Measurements from ENCODE around the gene WNT16. TPM values are rescaled to one million over a fixed set of nuclear protein-coding genes. Genes with fewer than 3 reads are reported as not detected.
"Not testable (repeated sequence)": the region's sequence is repeated elsewhere in the genome, so short reads cannot be mapped to it uniquely, and the experiment has no call there.

The WNT16 gene
- total RNA-seq, 1 donor from 2014 or later: not detected

DNA sequence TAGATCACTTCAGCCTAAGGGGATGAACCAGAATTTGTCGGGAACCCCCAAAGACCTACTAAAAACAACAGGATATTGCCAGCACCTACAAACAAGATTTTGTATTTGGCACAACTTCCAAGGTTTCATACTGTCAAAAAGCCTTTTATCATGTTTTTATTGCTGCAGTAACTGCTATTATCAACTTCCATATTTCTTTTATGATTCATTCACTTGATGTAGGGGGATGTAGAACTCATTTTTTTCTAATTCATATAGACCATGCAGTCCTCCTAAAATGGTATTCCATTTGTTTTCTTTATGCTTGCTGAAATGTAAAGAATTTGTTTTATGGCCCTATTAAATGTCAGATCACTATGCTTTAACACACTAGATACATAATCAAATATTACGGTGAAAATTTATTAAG is 30.0 kb upstream of the WNT16 start:
- no peak overlapping the region for H3K27ac Mint-ChIP-seq
- H3K36me3 Mint-ChIP-seq (ENCODE audit: low read depth): no peaks in the 10 kb centered on the region
- peaks cover 12% of the 10 kb centered on the region for H3K27me3 Mint-ChIP-seq (ENCODE audit: insufficient read depth)
- no peaks in the 10 kb centered on the region for H3K4me1 Mint-ChIP-seq (ENCODE audit: low read depth)
- no peak for DNase-seq (ENCODE audit: low spot score)
- no peaks in the 10 kb centered on the region for H3K9me3 Mint-ChIP-seq
- no peak overlapping the region for H3K4me3 Mint-ChIP-seq
- intact Hi-C loops (cut with micrococcal nuclease): no loop called here

DNA sequence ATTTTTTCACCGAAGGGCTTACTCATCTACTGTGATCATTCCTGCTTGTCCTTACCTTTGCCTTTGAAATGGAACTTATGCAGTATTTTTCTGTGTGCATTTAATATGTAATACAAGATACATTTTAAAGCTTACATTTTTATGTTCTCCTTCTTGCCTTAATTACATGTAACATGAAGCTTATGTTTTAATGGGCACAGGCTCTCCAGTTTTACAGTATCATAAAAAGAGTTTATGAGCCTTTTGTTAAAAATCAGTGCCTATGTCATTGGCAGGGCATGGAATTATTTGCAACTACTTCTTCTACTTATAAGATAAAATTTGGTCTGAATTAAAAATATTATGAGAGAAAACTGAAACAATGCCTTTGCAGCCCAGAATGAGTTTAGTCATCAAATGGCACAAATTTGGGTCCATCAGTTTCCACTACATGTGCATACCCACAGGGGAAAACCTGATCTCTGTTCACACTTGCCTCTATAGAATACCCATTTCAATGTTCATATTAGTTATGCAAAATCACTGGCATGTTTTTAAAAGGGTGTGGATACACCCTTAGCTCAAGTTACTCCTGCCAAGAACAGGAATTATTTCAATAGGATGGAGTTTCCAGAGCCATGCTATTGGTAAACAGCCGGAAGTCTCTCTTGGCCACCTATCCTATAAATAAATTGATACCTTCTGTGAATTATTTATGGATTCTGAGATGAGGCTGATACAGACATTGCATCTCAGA is 27.9 kb upstream of the WNT16 start:
- no peak for DNase-seq (ENCODE audit: low spot score)
- Mint-ChIP-seq H3K4me1 (ENCODE audit: low read depth) (no peaks in the 10 kb centered on the region), H3K4me3 (no peak overlapping the region), H3K36me3 (ENCODE audit: low read depth) (no peaks in the 10 kb centered on the region), H3K27ac (no peak overlapping the region), H3K27me3 (ENCODE audit: insufficient read depth) (peaks cover 12% of the 10 kb centered on the region), H3K9me3 (no peaks in the 10 kb centered on the region)
- intact Hi-C loops (cut with micrococcal nuclease): no loop called here

DNA sequence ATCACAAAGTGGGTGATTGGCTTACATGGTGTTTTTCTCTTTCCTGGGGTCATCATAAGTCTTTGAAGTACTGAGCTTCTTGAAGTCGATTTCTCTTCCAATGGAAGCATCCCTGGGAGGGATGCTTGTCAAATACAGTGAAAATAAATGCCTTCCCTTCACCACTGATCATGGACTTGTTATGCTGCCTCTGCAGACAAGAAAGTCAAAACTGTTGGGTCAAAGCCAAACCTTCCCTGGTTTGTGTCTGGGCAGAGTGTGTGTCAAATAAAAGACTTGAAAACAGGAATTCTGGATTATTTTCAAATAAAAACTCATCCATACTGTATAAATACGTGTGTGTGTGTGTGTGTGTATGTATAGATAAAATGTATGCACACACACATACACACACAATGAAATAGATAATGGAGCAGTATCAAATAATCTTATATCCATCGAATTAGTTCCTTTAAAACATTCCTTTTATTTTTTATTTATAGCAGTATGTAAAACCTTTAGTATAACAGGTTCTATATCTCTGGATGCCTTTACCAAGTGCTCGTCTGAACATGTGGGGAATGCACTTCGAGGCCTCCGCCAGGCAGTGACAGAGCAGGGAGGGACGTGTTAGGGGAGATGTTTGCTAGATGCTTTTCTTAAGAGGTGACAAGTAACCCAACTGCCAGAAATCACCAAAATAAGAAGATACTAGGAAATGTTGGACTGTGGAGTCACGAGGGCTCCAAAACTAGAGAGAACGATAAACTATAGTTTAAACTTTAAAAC is 27.2 kb upstream of the WNT16 start:
- no peaks in the 10 kb centered on the region for H3K9me3 Mint-ChIP-seq
- no peaks in the 10 kb centered on the region for H3K4me1 Mint-ChIP-seq (ENCODE audit: low read depth)
- H3K4me3 Mint-ChIP-seq: no peak overlapping the region
- H3K27ac Mint-ChIP-seq: no peak overlapping the region
- DNase-seq (ENCODE audit: low spot score): no peak
- no peaks in the 10 kb centered on the region for H3K36me3 Mint-ChIP-seq (ENCODE audit: low read depth)
- H3K27me3 Mint-ChIP-seq (ENCODE audit: insufficient read depth): peaks cover 11% of the 10 kb centered on the region
- intact Hi-C loops (cut with micrococcal nuclease): no loop called here

DNA sequence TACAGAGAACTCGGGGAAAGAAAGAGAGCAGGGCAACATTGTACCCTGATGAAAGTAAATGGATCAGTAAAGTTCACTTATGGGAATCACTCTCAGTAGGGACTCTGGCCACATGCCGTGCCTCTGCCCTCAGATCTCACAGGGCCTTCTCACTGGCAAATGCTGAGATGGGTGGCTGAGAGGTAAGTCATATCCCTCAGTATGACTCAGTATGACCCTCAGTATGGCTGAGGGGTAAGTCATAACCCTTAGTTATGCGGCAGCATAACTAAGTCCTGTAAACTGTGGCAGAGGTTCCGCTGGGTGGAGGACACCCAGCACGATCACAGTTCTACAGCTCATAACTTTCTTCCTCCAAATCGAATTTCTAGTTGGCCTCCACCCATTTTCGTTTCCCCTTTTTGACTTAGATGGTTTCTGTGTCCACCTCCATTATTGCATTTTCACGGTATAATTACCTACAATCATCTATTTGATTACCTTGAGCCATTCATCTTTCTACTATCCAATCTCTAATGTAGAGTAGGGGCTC is 26.5 kb upstream of the WNT16 start:
- Mint-ChIP-seq H3K27ac (no peak overlapping the region), H3K4me1 (ENCODE audit: low read depth) (no peaks in the 10 kb centered on the region), H3K9me3 (no peaks in the 10 kb centered on the region), H3K27me3 (ENCODE audit: insufficient read depth) (peaks cover 10% of the 10 kb centered on the region), H3K4me3 (no peak overlapping the region), H3K36me3 (ENCODE audit: low read depth) (no peaks in the 10 kb centered on the region)
- DNase-seq (ENCODE audit: low spot score): no peak
- intact Hi-C loops (cut with micrococcal nuclease): no loop called here

DNA sequence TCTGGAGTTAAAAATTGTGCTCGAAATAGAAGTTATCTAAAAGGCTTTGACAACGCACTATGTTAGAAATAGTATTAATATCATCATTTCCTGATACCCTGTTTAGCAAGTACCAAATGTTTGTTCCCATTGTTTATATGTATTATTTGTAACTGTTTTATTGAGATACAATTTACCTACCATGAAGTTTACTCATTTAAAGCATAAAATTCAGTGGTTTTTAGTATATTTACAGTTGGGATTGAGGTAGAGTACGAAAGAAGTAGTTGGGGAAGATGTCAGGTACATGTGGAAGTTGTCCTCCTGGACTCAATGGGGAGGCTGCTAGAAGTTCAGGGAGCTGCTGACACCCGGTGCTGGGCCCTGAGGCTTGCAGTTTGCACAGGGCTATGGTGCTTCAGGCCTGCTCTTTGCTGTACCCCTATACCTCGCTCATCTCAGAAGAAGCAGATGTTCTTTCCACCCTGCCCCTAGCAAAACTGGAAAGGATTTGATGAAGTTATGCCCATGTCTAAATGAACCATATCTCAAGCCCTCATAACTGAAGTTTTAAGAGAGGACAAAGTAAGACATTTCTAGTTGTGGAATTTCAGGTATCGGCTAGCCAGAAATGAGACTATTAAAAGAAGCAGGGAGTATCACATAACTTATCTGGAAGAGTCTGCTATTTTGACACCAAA is 25.2 kb upstream of the WNT16 start:
- Mint-ChIP-seq H3K27me3 (ENCODE audit: insufficient read depth) (peaks cover 10% of the 10 kb centered on the region), H3K36me3 (ENCODE audit: low read depth) (no peaks in the 10 kb centered on the region), H3K27ac (no peak overlapping the region), H3K4me3 (no peak overlapping the region), H3K9me3 (no peaks in the 10 kb centered on the region), H3K4me1 (ENCODE audit: low read depth) (no peaks in the 10 kb centered on the region)
- no peak for DNase-seq (ENCODE audit: low spot score)
- intact Hi-C loops (cut with micrococcal nuclease): no loop called here

DNA sequence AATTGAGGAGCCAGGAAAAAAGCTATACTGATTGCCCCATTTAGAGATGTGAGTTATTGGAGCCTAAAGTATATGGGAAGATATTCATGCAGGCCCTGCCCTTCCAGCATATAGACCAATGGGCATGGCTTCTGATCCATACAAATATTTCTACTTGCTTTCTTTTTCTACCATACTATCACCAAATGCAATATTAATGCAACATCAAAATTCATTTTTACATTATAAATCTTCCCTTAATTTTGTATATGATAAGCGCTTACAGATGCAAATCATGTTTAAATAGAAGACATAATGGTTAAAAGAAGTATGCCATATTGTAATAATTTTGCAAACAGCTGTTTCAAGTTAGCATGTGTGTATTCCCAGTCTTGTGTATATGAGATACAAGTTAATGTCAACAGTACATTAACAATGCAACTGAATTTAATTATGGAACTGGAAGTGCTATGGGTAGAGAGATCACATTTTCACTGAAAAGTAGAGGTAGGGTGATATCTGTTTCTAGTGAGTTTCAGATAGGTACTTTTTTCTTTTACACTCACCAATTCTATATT is 24.6 kb upstream of the WNT16 start:
- Mint-ChIP-seq H3K36me3 (ENCODE audit: low read depth) (no peaks in the 10 kb centered on the region), H3K27ac (no peak overlapping the region)

DNA sequence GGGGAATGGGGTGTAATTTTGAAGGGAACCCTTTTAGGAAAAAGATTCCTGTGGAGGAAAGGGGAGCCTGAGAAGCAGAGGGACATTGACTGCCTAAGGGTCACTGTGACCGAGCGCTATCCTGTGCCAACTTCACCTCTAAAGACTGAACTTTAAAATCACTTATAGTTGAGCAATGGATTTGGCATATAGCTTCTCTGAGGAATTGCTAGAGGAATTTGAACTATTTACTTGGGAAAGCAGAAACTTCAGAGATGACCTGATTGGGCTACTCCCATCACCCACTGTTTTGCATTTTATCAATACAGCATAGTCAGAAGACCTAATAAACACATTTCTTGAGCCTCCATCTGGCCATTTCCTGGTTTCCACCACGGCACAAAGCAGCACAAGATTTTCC is 23.7 kb upstream of the WNT16 start:
- peaks cover 15% of the 10 kb centered on the region for H3K27me3 Mint-ChIP-seq (ENCODE audit: insufficient read depth)

More for the DNA sequence above, 24.6 kb upstream of the WNT16 start:
- H3K4me3 Mint-ChIP-seq: no peak overlapping the region
- no peaks in the 10 kb centered on the region for H3K9me3 Mint-ChIP-seq
- no peaks in the 10 kb centered on the region for H3K4me1 Mint-ChIP-seq (ENCODE audit: low read depth)
- no peak for DNase-seq (ENCODE audit: low spot score)
- peaks cover 13% of the 10 kb centered on the region for H3K27me3 Mint-ChIP-seq (ENCODE audit: insufficient read depth)
- intact Hi-C loops (cut with micrococcal nuclease): no loop called here

DNA sequence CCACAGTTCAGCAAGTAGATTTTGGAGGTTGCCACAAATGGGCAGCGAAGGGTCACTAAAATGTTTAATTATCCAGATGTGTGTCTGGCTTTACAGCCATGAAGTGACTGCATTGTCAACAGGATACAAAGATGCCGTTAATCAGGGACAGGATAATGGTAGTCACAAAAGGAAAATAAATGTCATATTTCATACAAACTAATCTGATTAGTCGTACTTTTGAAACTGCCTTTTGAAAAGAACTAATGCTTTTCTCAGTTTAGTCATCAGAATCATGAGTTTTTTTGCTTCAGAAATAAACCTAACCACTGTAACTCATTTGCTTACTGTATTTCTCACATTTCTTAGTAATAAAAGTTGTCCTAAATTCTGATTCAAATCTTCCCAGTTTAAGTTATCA is 22.2 kb upstream of the WNT16 start:
- Mint-ChIP-seq H3K36me3 (ENCODE audit: low read depth) (no peaks in the 10 kb centered on the region), H3K4me1 (ENCODE audit: low read depth) (no peaks in the 10 kb centered on the region), H3K27ac (no peak overlapping the region), H3K27me3 (ENCODE audit: insufficient read depth) (peaks cover 16% of the 10 kb centered on the region), H3K4me3 (no peak overlapping the region), H3K9me3 (no peaks in the 10 kb centered on the region)
- intact Hi-C loops (cut with micrococcal nuclease): no loop called here
- DNase-seq (ENCODE audit: low spot score): no peak

More for the DNA sequence above, 23.7 kb upstream of the WNT16 start:
- no peak overlapping the region for H3K4me3 Mint-ChIP-seq
- H3K27ac Mint-ChIP-seq: no peak overlapping the region
- intact Hi-C loops (cut with micrococcal nuclease): no loop called here
- H3K36me3 Mint-ChIP-seq (ENCODE audit: low read depth): no peaks in the 10 kb centered on the region
- no peaks in the 10 kb centered on the region for H3K9me3 Mint-ChIP-seq
- no peak for DNase-seq (ENCODE audit: low spot score)
- H3K4me1 Mint-ChIP-seq (ENCODE audit: low read depth): no peaks in the 10 kb centered on the region

DNA sequence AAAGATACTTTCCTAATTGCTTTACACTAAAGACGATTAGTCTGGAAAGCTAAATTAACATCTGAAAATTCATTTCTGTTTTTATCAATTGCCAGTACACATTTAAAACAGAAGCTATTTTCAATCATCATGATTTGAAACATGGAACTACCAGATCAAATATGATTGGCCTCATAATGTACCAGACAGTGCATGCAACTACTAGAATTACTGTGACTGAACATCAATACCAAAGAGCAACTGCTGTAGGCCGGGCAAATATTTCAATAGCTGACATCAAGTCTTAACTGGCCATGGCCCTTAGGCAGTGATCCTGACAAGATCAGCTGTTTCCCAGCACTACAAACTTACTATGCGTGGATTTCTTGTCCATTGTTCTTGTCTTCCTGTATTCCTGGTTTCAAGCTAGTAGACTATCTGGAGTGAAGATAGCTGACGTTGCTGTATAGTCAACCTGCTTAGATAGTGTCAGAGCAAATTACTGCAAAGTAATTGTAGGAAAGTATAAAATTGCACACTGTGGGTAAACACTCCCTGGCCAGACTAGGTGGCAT is 21.7 kb upstream of the WNT16 start:
- intact Hi-C loops (cut with micrococcal nuclease): no loop called here
- no peak for DNase-seq (ENCODE audit: low spot score)
- Mint-ChIP-seq H3K27me3 (ENCODE audit: insufficient read depth) (peaks cover 12% of the 10 kb centered on the region), H3K4me3 (no peak overlapping the region), H3K36me3 (ENCODE audit: low read depth) (no peaks in the 10 kb centered on the region), H3K9me3 (no peaks in the 10 kb centered on the region), H3K27ac (no peak overlapping the region), H3K4me1 (ENCODE audit: low read depth) (no peaks in the 10 kb centered on the region)

DNA sequence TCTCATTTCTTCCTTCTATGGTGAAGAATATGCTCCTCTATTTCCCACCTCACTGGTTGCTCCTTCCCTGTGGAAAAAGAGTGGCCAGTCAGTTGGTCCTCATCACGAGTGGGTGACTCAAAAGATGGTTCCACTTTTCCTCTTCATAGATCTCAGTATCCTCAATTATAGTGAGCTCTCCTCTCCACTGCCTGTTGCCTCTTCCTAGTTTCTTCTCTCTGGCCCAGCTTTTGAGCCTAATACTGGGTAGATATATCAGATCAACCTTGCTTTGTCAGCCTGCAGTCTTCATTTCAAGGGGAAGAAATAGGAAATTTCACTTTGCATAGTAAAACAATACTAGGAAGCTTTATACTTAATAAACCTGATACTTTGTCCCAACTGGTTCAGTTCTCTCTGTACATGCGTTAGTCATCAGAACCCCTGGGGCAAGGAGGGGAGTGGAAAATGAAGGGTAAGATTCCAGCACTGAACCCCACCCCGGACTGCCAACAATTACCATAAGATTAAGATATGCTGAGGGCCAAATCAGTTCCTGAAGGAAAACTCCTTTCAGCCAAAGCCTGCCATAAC is 15.5 kb upstream of the WNT16 start:
- Mint-ChIP-seq H3K4me3 (no peak overlapping the region), H3K9me3 (no peaks in the 10 kb centered on the region), H3K4me1 (ENCODE audit: low read depth) (no peaks in the 10 kb centered on the region), H3K36me3 (ENCODE audit: low read depth) (no peaks in the 10 kb centered on the region), H3K27me3 (ENCODE audit: insufficient read depth) (peaks cover 14% of the 10 kb centered on the region), H3K27ac (no peak overlapping the region)
- DNase-seq (ENCODE audit: low spot score): no peak
- intact Hi-C loops (cut with micrococcal nuclease): no loop called here

DNA sequence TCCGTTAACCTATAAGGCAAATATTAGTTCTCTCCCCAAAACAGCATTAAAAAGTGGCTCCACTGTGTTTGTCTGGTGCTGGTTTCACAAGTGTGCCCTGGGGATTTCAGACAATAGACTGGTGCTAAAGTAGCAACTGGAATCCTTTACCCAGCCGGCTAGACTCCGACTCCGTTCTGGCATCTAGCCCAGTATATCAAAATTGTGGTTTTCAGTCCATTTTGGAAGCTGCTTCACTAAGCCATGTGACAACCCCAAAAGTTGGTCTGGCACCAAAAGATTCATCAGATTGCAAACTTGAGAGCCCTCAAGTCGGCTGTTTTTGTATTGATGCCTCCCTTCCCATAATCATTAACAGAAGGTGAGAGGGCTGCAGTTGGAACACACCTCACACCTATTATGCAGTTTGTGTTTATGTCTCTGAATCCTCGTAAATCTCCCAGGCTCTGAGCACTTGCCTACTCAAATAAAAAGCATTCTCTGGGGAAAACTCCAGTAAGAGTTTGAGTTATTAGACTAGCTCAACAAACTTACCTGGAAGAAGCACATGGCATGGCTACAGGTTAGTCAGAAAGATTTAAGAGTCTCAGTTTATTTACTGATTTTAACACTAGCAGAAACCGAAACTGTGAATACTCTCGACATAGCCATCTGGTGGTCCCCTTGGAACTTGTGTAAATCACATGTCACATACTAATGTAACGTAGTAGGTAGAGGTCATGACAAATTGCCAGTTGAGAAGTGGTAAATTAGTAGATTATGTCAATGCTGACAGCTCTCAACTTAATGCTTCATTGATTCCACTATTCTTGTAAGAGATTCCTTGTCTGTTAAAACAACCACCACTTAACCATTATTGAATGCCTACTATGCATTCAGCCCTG is 14.8 kb upstream of the WNT16 start:
- Mint-ChIP-seq H3K4me3 (no peak overlapping the region), H3K36me3 (ENCODE audit: low read depth) (no peaks in the 10 kb centered on the region), H3K27me3 (ENCODE audit: insufficient read depth) (peaks cover 10% of the 10 kb centered on the region), H3K4me1 (ENCODE audit: low read depth) (no peaks in the 10 kb centered on the region), H3K9me3 (no peaks in the 10 kb centered on the region), H3K27ac (no peak overlapping the region)
- intact Hi-C loops (cut with micrococcal nuclease): no loop called here
- DNase-seq (ENCODE audit: low spot score): no peak

DNA sequence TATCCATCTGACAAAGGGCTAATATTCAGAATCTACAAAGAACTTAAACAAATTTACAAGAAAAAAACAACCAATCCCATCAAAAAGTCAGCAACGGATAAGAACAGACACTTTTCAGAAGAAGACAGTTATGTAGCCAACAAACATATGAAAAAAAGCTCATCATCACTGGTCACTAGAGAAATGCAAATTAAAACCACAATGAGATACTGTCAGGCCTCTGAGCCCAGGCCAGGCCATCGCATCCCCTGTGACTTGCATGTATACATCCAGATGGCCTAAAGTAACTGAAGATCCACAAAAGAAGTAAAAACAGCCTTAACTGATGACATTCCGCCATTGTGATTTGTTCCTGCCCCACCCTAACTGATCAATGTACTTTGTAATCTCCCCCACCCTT is 13.6 kb upstream of the WNT16 start:
- H3K4me3 Mint-ChIP-seq; intact Hi-C loops (cut with micrococcal nuclease); H3K27ac Mint-ChIP-seq; H3K27me3 Mint-ChIP-seq (ENCODE audit: insufficient read depth); DNase-seq (ENCODE audit: low spot score); H3K9me3 Mint-ChIP-seq; H3K36me3 Mint-ChIP-seq (ENCODE audit: low read depth); H3K4me1 Mint-ChIP-seq (ENCODE audit: low read depth): not testable (repeated sequence)
